Caco-2 (cell line): Measurements from ENCODE around the gene GRPR. TPM values are rescaled to one million over a fixed set of nuclear protein-coding genes. Genes with fewer than 3 reads are reported as not detected.

Experiments used
- Bru-seq: library from RNA; stranded (reverse); fragments of 400-500 nt; gene quantifications from one replicate; lab custom pipeline; 2021; lab: Mats Ljungman, UMichigan
- BruChase-seq, 2 experiments: library from RNA; stranded (reverse); fragments of 400-500 nt; gene quantifications; one replicate each; lab custom pipeline; 2021; lab: Mats Ljungman, UMichigan
- BruUV-seq: library from RNA; stranded (reverse); fragments of 400-500 nt; replicated peaks from 2 replicates; lab custom pipeline; 2021; lab: Mats Ljungman, UMichigan
- CTCF ChIA-PET: fragments of 300-600 bp; sonication (Branson Sonifier 250); formaldehyde crosslinking; loops from one replicate; lab custom pipeline; 2022; ENCODE audit warnings: antibody characterized with exemption; lab: Charles Lee
- POLR2A ChIA-PET: fragments of 300-600 bp; sonication (Branson Sonifier 250); formaldehyde crosslinking; loops from one replicate; lab custom pipeline; 2022; ENCODE audit warnings: antibody characterized with exemption; lab: Charles Lee
- DNase-seq, 2 experiments: peaks; one replicate each; pipeline versions ENCODE4 v3.0.0 to v3.0.0-alpha.2; 2020 to 2022
- H3K27me3 ChIP-seq: replicated peaks from 2 replicates; pipeline ENCODE4 v1.6.0; 2011; ENCODE audit warnings: low read length; ENCODE audit not compliant: control insufficient read depth, insufficient read depth
- H3K36me3 ChIP-seq: 2 replicates; pipeline ENCODE4 v1.5.1; 2011; ENCODE audit warnings: low read length; ENCODE audit not compliant: control insufficient read depth, insufficient read depth
- H3K4me1 ChIP-seq: fragments of 250-450 bp; sonication (Bioruptor Pico); 2 replicates; pipeline ENCODE4 v1.5.1; 2020; ENCODE audit warnings: mild to moderate bottlenecking
- H3K4me3 ChIP-seq: 2 replicates; pipeline ENCODE4 v1.5.1; 2011; ENCODE audit warnings: low read depth, mild to moderate bottlenecking, control low read depth, low read length
- H3K9me3 ChIP-seq: fragments of 250-450 bp; sonication (Bioruptor Pico); 2 replicates; pipeline ENCODE4 v1.5.1; 2020; ENCODE audit warnings: mild to moderate bottlenecking, moderate library complexity
- H3K27ac Mint-ChIP-seq: one replicate; pipeline ENCODE4 v1.8.0; 2022; ENCODE audit warnings: mixed read lengths; ENCODE audit not compliant: unreplicated experiment
- H3K27me3 Mint-ChIP-seq: one replicate; pipeline ENCODE4 v1.8.0; 2022; ENCODE audit warnings: mixed read lengths; ENCODE audit not compliant: insufficient read depth, unreplicated experiment
- H3K36me3 Mint-ChIP-seq: one replicate; pipeline ENCODE4 v1.8.0; 2022; ENCODE audit warnings: mild to moderate bottlenecking, mixed read lengths; ENCODE audit not compliant: insufficient read depth, unreplicated experiment
- H3K4me1 Mint-ChIP-seq: one replicate; pipeline ENCODE4 v1.8.0; 2022; ENCODE audit warnings: low read depth, mixed read lengths; ENCODE audit not compliant: unreplicated experiment
- H3K4me3 Mint-ChIP-seq: one replicate; pipeline ENCODE4 v1.8.0; 2022; ENCODE audit warnings: mild to moderate bottlenecking, moderate library complexity, mixed read lengths; ENCODE audit not compliant: unreplicated experiment
- H3K9me3 Mint-ChIP-seq: one replicate; pipeline ENCODE4 v1.8.0; 2022; ENCODE audit warnings: mixed read lengths; ENCODE audit not compliant: unreplicated experiment
- intact Hi-C: fragments of 100-400 bp; cut with micrococcal nuclease; formaldehyde crosslinking; loops from one replicate; pipeline ENCODE4 v1.10.0; 2022; ENCODE audit not compliant: unreplicated experiment
- long read RNA-seq: library from polyadenylated mRNA; stranded (forward); transcript quantifications from one replicate; pipeline ENCODE4 v2.0.0, GENCODE V29; 2022
- total RNA-seq: library from RNA; stranded (reverse); gene quantifications from 2 replicates; pipeline ENCODE4 v1.2.3, GENCODE V29; 2022
- TF ChIP-seq, protein P1 (sequence below), 2 experiments: fragments of 200-600 bp in 1 of 2; IDR thresholded peaks; 1 replicate in 1 of 2; 2 replicates in 1 of 2; pipeline versions ENCODE4 v1.5.1 to v1.8.0; 2011 to 2022; ENCODE audit warnings: antibody characterized with exemption in 1 of 2, control low read depth in 1 of 2, inconsistent platforms in 1 of 2, low read depth in 1 of 2, low read length in 1 of 2, mild to moderate bottlenecking in 1 of 2, moderate library complexity in 1 of 2; ENCODE audit not compliant: insufficient read depth in 1 of 2, severe bottlenecking in 1 of 2, unreplicated experiment in 1 of 2

GRPR gene
- total RNA-seq (0.21 TPM in 1 of 2 replicates, not detected in the other), Bru-seq, nascent RNA (percentile 14 among the genes with signal in this experiment), BruChase-seq, experiment 1, labeled RNA remaining after a 2-hour chase (percentile 14 among the genes with signal in this experiment), BruChase-seq, experiment 2, labeled RNA remaining after a 6-hour chase (percentile 11 among the genes with signal in this experiment)
- long read RNA-seq, result 0 reads

DNA sequence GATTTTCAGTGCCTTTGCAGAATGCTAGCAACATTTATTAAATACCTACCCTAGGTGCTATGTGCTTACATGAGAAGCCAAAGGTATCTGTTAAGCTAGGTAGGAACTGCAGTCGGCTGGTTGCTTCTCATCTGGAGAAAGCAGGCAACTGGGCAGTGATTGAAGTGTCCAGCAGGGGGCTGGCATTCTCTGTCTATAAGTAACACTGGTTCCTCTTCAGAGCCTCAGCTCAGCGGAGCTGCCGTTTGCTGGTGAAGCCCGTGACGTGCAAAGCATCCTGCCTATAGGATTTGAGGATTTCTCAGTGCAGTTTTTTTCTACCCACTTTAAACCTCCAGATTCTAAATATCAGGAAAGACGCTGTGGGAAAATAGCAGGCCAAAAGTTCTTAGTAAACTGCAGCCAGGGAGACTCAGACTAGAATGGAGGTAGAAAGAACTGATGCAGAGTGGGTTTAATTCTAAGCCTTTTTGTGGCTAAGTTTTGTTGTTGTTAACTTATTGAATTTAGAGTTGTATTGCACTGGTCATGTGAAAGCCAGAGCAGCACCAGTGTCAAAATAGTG, at the start of gene GRPR:
GRPR (plus strand) TSS at position 344 of the 565 bp plus-strand sequence. CDS start 389 bp downstream, outside the sequence.
- H3K9me3 ChIP-seq, result no peaks in the 10 kb centered on the region
- intact Hi-C loops, result loop anchor here (2.0 to 10.0 kb wide), 3 partner anchors 89 to 571 kb away; no protein-coding TSS in a partner anchor
- H3K36me3 ChIP-seq, result no peaks in the 10 kb centered on the region
- CTCF ChIA-PET, result interaction anchor here (0.8 to 1.5 kb wide), 7 partner anchors 10 to 322 kb away, joined by 3 to 12 read pairs (median 6); no protein-coding TSS in a partner anchor
- POLR2A ChIA-PET, result no interaction called here
- BruUV-seq, result no TSS peak
- Mint-ChIP-seq H3K27ac (no peak within 1 kb of the TSS), H3K36me3 (no peaks in the 10 kb centered on the region), H3K4me1 (no peaks in the 10 kb centered on the region), H3K27me3 (peaks cover 5% of the 10 kb centered on the region), H3K9me3 (no peaks in the 10 kb centered on the region), H3K4me3 (no peak within 1 kb of the TSS)
- no peaks in the 10 kb centered on the region for H3K27me3 ChIP-seq
- DNase-seq, result peak; percentile 73 to 81
- TF ChIP-seq, protein P1, sequence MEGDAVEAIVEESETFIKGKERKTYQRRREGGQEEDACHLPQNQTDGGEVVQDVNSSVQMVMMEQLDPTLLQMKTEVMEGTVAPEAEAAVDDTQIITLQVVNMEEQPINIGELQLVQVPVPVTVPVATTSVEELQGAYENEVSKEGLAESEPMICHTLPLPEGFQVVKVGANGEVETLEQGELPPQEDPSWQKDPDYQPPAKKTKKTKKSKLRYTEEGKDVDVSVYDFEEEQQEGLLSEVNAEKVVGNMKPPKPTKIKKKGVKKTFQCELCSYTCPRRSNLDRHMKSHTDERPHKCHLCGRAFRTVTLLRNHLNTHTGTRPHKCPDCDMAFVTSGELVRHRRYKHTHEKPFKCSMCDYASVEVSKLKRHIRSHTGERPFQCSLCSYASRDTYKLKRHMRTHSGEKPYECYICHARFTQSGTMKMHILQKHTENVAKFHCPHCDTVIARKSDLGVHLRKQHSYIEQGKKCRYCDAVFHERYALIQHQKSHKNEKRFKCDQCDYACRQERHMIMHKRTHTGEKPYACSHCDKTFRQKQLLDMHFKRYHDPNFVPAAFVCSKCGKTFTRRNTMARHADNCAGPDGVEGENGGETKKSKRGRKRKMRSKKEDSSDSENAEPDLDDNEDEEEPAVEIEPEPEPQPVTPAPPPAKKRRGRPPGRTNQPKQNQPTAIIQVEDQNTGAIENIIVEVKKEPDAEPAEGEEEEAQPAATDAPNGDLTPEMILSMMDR (IDR thresholded peaks at IDR 0.05; ENCODE audit: insufficient read depth in 1 of 2, low read depth in 1 of 2, low read length in 1 of 2, severe bottlenecking in 1 of 2, unreplicated experiment in 1 of 2), result peak; percentile 49 to 76
- H3K4me3 ChIP-seq, result no peak within 1 kb of the TSS
- no peaks in the 10 kb centered on the region for H3K4me1 ChIP-seq

- DNase-seq, result no peak
- Histone ChIP-seq H3K4me1 (no peaks in the 10 kb centered on the region), H3K4me3 (no peak overlapping the region), H3K9me3 (no peaks in the 10 kb centered on the region), H3K36me3 (no peaks in the 10 kb centered on the region), H3K27me3 (no peaks in the 10 kb centered on the region)
- no TSS peak for BruUV-seq
- no peaks in the 10 kb centered on the region for H3K36me3 Mint-ChIP-seq
- ChIA-PET POLR2A (no interaction called here), CTCF (no interaction called here)
- H3K4me1 Mint-ChIP-seq, result no peaks in the 10 kb centered on the region
- no peak overlapping the region for H3K4me3 Mint-ChIP-seq
- intact Hi-C loops, result no loop called here
- TF ChIP-seq, protein P1 (IDR thresholded peaks at IDR 0.05; ENCODE audit: insufficient read depth in 1 of 2, low read depth in 1 of 2, low read length in 1 of 2, severe bottlenecking in 1 of 2, unreplicated experiment in 1 of 2), result no peak
- H3K27ac Mint-ChIP-seq, result no peak overlapping the region
- peaks cover 3% of the 10 kb centered on the region for H3K27me3 Mint-ChIP-seq
- no peaks in the 10 kb centered on the region for H3K9me3 Mint-ChIP-seq
These were observed 48.3 kb upstream of the GRPR start for GRCh38 chrX:16075087-16075486.

DNA sequence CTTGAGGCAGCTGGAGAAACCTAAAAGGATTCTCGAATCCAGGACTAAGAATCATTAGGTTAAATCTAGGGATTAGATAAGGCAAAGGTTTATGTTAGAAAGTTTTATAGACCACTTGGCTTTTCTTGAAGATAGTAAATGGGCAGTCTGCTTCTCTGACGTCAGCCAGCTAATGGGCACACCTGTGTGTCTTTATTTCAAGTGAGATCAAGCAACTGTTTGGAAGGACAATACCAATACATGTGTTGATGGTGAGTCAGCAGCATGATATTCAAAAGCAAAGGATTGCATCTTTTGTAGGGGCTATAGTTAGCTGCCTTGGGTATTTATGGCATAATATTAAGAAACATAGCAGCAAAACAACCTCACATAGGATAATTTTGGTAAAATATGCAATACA, 46.5 kb upstream of the GRPR start:
- Mint-ChIP-seq H3K4me1 (no peaks in the 10 kb centered on the region), H3K4me3 (no peak overlapping the region), H3K27me3 (peaks cover 3% of the 10 kb centered on the region), H3K27ac (no peak overlapping the region), H3K36me3 (no peaks in the 10 kb centered on the region), H3K9me3 (no peaks in the 10 kb centered on the region)
- H3K4me1 ChIP-seq, result no peaks in the 10 kb centered on the region
- no peak overlapping the region for H3K4me3 ChIP-seq
- no TSS peak for BruUV-seq
- intact Hi-C loops, result no loop called here
- ChIA-PET CTCF (no interaction called here), POLR2A (no interaction called here)
- DNase-seq, result no peak
- H3K36me3 ChIP-seq, result no peaks in the 10 kb centered on the region
- H3K27me3 ChIP-seq, result no peaks in the 10 kb centered on the region
- H3K9me3 ChIP-seq, result no peaks in the 10 kb centered on the region
- TF ChIP-seq, protein P1 (IDR thresholded peaks at IDR 0.05; ENCODE audit: insufficient read depth in 1 of 2, low read depth in 1 of 2, low read length in 1 of 2, severe bottlenecking in 1 of 2, unreplicated experiment in 1 of 2), result no peak
